ENCODE measurements around the gene PCDH9.

PCDH9 gene

DNA sequence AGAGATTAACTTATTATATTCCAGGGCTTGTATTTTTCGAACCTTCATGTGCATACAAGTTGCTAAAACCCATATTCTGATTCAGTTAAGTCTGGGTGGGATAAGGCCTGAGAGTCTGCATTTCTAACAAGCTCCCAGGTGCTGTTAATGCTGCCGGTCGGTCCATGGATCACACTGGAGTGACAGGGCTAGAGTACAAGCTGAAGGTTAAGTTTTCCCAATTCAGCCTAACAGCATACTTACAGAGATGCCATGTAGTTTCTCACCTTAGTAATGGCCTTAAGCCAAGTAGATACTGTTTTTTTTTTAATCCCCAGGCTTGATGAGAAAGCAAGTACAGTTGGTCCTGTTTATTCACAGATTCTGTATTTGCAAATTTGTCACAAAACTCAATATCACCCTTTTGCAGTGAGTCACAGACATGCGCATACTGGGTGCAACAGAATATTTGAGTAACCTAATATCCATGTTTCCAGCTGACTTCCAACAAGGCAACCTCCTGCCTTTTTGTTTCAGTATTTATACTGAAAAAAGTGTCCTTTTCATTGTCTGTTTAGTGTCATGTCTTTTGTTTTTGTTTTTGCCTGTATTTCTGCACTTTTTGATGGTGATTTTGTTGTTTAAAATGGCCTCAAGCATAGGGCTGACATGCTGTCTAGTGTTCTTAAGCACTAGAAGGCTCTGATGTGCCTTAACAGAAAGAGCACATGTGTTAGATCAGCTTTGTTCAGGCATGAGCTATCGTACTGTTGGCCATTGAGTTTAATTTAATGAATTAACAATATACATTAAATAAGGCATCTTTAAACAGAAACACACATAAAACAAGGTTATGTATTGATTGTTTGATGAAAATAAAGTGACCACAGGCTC lies 875.0 kb downstream of the PCDH9 start:
- FAIRE-seq: no peak

DNA sequence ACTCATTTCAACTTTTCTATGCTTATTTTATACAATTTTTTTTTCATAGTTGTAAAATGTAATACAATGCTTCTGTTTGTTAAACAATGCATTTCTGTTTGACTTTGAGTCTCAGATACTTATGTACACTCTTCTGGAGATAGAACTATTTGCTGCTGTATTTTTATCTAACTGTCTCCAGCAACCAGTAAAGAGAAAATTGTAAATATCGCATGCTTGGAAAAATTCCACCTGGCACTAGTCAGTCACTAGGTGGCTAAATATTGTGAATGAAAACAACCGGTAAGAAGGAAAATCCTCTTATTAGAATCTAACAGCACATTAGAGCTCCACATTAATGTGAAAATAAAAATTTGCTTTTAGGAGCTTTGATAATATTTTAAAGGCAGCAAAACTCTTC lies 876.5 kb downstream of the PCDH9 start:
- FAIRE-seq: no peak

GRCh38 chr13:66349966-66350365 lies 880.2 kb downstream of the PCDH9 start:
- no peak for FAIRE-seq

GRCh38 chr13:66348745-66349690 lies 881.1 kb downstream of the PCDH9 start:
- FAIRE-seq: no peak

GRCh38 chr13:66347486-66348117 lies 882.5 kb downstream of the PCDH9 start:
- no peak for FAIRE-seq

GRCh38 chr13:66345971-66346370 lies 884.2 kb downstream of the PCDH9 start:
- no peak for FAIRE-seq

DNA sequence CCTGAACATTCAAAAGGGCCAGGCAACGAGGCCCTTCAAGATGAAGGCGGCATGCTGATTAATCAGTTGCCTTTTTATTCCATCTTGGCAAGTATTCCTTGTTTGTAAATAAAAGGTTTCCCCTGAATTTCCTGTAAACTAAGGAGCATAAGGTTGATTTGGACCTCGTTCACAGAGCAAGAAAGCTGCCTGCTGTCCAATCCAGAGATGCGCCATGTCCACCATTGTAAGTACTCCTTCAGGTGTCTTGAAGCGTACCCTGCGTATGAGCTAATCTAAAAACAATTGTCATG lies 884.7 kb downstream of the PCDH9 start:
- FAIRE-seq: no peak

DNA sequence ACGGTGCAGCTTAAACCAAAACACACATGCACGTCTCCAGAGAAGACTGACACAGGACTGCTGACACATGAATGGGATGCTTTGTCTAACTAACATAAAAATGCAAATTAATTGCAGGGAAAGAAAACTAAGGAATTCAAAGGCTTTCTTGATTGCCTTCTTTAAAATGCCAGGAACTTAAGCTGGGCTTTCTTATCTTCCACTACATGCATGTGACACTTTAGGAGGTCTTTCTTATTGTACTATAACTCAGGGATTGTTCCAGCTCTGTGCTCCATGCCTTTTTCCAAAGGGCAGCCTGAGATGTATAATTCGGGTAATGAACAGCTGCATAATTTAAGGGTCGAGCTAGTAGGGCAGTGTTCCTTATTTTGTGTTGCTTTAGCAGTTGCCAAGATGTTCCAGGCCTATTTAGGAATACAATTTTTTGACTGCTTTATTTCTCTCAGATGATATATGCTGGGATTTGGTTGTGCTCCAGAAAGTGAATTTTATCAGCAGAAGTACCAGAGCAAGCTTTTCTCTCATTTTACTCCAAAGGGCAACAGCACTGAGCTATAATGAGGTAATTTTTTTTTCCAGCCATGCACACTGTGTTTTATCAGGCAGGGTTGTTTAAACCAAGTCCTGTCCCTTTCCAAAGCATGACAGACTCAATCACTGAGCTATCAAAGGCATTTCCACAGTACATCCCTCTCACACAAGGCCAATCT lies 885.2 kb downstream of the PCDH9 start:
- FAIRE-seq: no peak

GRCh38 chr13:66343224-66343828 lies 886.8 kb downstream of the PCDH9 start:
- no peak for FAIRE-seq

- no peak for FAIRE-seq
Measured at GRCh38 chr13:66341635-66342377, 888.3 kb downstream of the PCDH9 start.

GRCh38 chr13:66339214-66339613 lies 890.9 kb downstream of the PCDH9 start:
- FAIRE-seq: no peak

DNA sequence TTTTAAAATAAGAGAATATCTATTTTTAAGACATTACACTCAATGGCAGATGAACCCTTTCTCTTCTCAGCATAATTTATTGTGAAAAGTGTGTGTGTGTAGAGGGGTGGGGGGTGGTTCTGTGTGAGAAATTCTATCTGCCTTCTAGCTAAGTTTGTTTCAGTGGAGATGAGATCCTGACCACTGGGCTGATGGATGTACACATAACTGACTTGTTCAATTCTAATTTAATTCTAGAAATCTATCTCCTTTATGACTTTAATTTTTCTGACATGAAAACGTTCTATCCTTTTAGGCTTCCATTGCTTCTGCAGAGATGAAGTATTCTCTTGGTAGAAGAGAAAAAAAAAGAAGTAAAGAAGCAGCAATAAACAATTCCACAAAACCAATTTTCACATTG lies 891.6 kb downstream of the PCDH9 start:
- no peak for FAIRE-seq

DNA sequence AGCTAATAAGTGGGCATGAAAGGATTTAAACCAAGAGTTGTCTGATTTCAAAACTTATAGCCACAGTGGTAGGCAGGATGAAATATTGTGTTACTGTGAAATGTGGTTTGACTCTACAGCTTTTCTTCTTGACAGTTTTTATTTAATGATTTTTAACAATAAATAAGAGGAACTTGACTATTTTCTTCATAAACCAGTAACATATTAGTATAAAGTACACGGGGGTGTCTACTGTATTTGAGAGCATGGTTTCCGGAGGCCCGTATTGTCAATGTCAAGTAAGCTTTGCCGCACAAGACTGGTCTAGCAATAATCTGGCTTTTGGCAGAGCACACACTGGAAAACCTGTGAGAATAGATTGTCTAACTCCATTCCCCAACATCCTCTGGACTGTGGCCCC lies 894.5 kb downstream of the PCDH9 start:
- FAIRE-seq: no peak

GRCh38 chr13:66329988-66330451 lies 900.1 kb downstream of the PCDH9 start:
- FAIRE-seq: no peak

- no peak for FAIRE-seq
Measured at GRCh38 chr13:66328476-66328875, 901.7 kb downstream of the PCDH9 start.

DNA sequence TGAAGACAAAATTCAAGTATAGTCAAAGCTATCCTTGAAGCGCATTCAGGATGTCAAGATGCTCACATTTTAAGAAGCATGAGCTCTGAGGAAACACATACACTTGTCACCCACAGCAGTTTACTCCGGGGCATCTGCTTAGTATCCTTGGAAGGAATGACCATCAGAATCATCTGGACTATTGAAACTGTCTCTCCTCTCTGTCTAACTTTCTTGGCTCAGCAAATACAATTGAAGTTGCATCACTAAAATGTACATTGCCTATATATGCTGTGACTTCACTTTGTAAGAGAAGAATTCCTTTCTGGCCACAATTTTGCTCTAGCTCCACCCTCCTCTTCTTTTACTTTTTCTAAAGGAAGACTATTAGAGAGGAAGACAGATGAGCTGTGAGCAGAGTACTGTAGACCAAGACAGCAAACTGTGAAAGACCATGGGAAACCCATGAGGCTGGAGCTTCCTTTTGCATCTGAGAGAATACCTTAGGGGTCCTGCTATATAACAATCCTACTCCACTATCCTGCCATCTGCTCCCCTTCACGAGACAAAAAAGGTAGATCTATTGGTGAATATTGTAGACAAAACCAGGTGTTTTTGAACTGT lies 906.3 kb downstream of the PCDH9 start:
- no peak for FAIRE-seq

GRCh38 chr13:66322936-66323335 lies 907.2 kb downstream of the PCDH9 start:
- FAIRE-seq: no peak

DNA sequence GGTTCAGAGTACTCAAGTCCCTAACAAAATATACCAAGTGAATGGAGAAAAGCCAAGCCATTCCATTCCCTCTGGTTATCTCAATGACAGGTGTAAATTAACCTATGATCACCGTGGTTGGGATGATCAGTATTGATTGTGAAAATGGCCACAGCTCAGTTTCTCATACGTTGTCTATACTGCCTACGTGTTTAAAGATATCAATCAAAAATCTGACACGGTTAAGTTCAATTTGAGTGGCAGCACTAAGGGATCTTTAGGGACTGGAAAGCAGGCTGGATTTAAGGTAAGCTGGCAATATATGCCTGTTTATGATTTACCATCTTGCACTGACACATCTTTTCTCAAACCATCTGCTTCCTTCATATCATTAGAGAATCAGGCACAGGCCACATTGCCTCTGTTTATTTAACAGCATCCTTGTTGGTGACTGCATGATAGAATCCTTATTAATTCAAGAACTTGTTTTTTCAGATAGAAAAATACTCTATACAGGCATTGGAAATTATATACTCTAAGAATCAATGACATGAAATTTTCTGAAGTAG lies 907.9 kb downstream of the PCDH9 start:
- no peak for FAIRE-seq

GRCh38 chr13:66314911-66315310 lies 915.2 kb downstream of the PCDH9 start:
- no peak for FAIRE-seq

- FAIRE-seq: peak; percentile 58
Measured at GRCh38 chr13:66313413-66313812, 916.7 kb downstream of the PCDH9 start.
